HG02678 (cell line): Measurements from ENCODE around the gene TNS1.

Source experiments
- ATAC-seq: cut with Tn5 transposase; IDR thresholded peaks from one replicate; pipeline ENCODE4 v1.9.1; 2021; ENCODE audit warnings: mild to moderate bottlenecking, moderate library complexity; ENCODE audit not compliant: unreplicated experiment

Gene TNS1

GRCh38 chr2:217838409-217838831 lies 164.4 kb downstream of the TNS1 start:
- ATAC-seq, result no peak

GRCh38 chr2:217837530-217837929 lies 165.3 kb downstream of the TNS1 start:
- no peak for ATAC-seq

- ATAC-seq, result no peak
Measured at GRCh38 chr2:217836901-217837491, 165.8 kb downstream of the TNS1 start.

GRCh38 chr2:217835931-217836891 lies 166.6 kb downstream of the TNS1 start:
- ATAC-seq, result no peak

- no peak for ATAC-seq
Measured at GRCh38 chr2:217834744-217835513, 167.9 kb downstream of the TNS1 start.

- ATAC-seq, result no peak
Measured at GRCh38 chr2:217834057-217834620, 168.7 kb downstream of the TNS1 start.

- no peak for ATAC-seq
Measured at GRCh38 chr2:217833439-217833838, 169.4 kb downstream of the TNS1 start.

GRCh38 chr2:217832987-217833386 lies 169.8 kb downstream of the TNS1 start:
- no peak for ATAC-seq

GRCh38 chr2:217832115-217832514 lies 170.7 kb downstream of the TNS1 start:
- no peak for ATAC-seq

GRCh38 chr2:217831306-217831705 lies 171.5 kb downstream of the TNS1 start:
- ATAC-seq, result no peak

- no peak for ATAC-seq
Measured at GRCh38 chr2:217830807-217831206, 172.0 kb downstream of the TNS1 start.

- ATAC-seq, result no peak
Measured at GRCh38 chr2:217830061-217830460, 172.7 kb downstream of the TNS1 start.

GRCh38 chr2:217829420-217829819 lies 173.4 kb downstream of the TNS1 start:
- ATAC-seq, result no peak

GRCh38 chr2:217828336-217828735 lies 174.5 kb downstream of the TNS1 start:
- no peak for ATAC-seq

- no peak for ATAC-seq
Measured at GRCh38 chr2:217827430-217828201, 175.2 kb downstream of the TNS1 start.

GRCh38 chr2:217826991-217827390 lies 175.8 kb downstream of the TNS1 start:
- ATAC-seq, result no peak

- no peak for ATAC-seq
Measured at GRCh38 chr2:217826520-217826919, 176.3 kb downstream of the TNS1 start.

GRCh38 chr2:217825469-217826235 lies 177.1 kb downstream of the TNS1 start:
- ATAC-seq, result no peak

- ATAC-seq, result no peak
Measured at GRCh38 chr2:217824223-217824622, 178.6 kb downstream of the TNS1 start.

- ATAC-seq, result no peak
Measured at GRCh38 chr2:217823626-217824025, 179.2 kb downstream of the TNS1 start.
